Natural killer cell (primary cell): ENCODE results near the gene THRB. TPM values are rescaled to one million over a fixed set of nuclear protein-coding genes. Genes with fewer than 3 reads are reported as not detected.

Source experiments
- ATAC-seq, 3 donors: fragments of 150-1000 bp in 2 of 3; fragments of 200-7000 bp in 1 of 3; cut with Tn5 transposase; 1 replicate in 1 of 3; 2 replicates in 2 of 3; pipeline ENCODE4 v1.10.0; 2021; ENCODE audit warnings: mild to moderate bottlenecking in 2 of 3, moderate library complexity in 2 of 3
- DNase-seq, 2 donors: peaks; one replicate each; pipeline versions ENCODE4 v3.0.0 to v3.0.0-alpha.2; 2013 to 2021; ENCODE audit warnings: mixed read lengths in 1 of 2
- H3K27ac ChIP-seq: one replicate; pipeline ENCODE4 v1.5.1; 2013; ENCODE audit warnings: mild to moderate bottlenecking, low read length
- H3K27me3 ChIP-seq: one replicate; pipeline ENCODE4 v1.6.1; 2013; ENCODE audit warnings: low read length; ENCODE audit not compliant: control insufficient read depth, insufficient read depth
- H3K36me3 ChIP-seq: one replicate; pipeline ENCODE4 v1.6.1; 2013; ENCODE audit warnings: low read length; ENCODE audit not compliant: control insufficient read depth, insufficient read depth
- H3K4me1 ChIP-seq: one replicate; pipeline ENCODE4 v1.6.1; 2013; ENCODE audit warnings: low read length; ENCODE audit not compliant: control insufficient read depth, insufficient read depth
- H3K4me3 ChIP-seq: one replicate; pipeline ENCODE4 v1.5.1; 2013; ENCODE audit warnings: low read length
- H3K9me3 ChIP-seq: one replicate; pipeline ENCODE4 v1.6.1; 2013; ENCODE audit warnings: low read length; ENCODE audit not compliant: control insufficient read depth, insufficient read depth
- H3K27ac Mint-ChIP-seq, 2 donors: one replicate each; pipeline ENCODE4 v1.8.0; 2022; ENCODE audit warnings: mild to moderate bottlenecking in 2 of 2, mixed read lengths in 2 of 2, moderate library complexity in 1 of 2
- H3K27me3 Mint-ChIP-seq, 2 donors: one replicate each; pipeline ENCODE4 v1.8.0; 2022; ENCODE audit warnings: low read depth in 2 of 2, mixed read lengths in 2 of 2
- H3K36me3 Mint-ChIP-seq: one replicate; pipeline ENCODE4 v1.8.0; 2022; ENCODE audit warnings: mixed read lengths
- H3K4me1 Mint-ChIP-seq, 2 donors: one replicate each; pipeline ENCODE4 v1.8.0; 2022; ENCODE audit warnings: mixed read lengths in 2 of 2
- H3K4me3 Mint-ChIP-seq: one replicate; pipeline ENCODE4 v1.8.0; 2022; ENCODE audit warnings: mild to moderate bottlenecking, moderate library complexity, mixed read lengths
- H3K9me3 Mint-ChIP-seq, 2 donors: one replicate each; pipeline ENCODE4 v1.8.0; 2022; ENCODE audit warnings: mixed read lengths in 2 of 2
- WGBS: methylation state at CpG from one replicate; pipeline ENCODE4 v1.1.7; 2013; ENCODE audit warnings: missing lambda C conversion rate; ENCODE audit not compliant: insufficient coverage; 5-methylcytosine and 5-hydroxymethylcytosine counted together
- intact Hi-C: fragments of 100-400 bp; cut with micrococcal nuclease; formaldehyde crosslinking; loops from one replicate; pipeline ENCODE4 v1.14.2; 2022
- total RNA-seq, 4 donors: library from RNA; stranded (reverse); fragments of 120-200 nt in 1 of 4; gene quantifications; one replicate each; pipeline versions ENCODE4 v1.2.3 to v1.2.4, GENCODE V29; 2013 to 2022
- TF ChIP-seq, protein P1 (sequence below): fragments of 200-600 bp; IDR thresholded peaks from one replicate; pipeline ENCODE4 v1.8.0; 2022; ENCODE audit warnings: antibody characterized with exemption

THRB gene
- total RNA-seq, 3 donors from 2014 or later (not counting 1 experiment from before 2014, with no cell fraction given) = 0.05 TPM; not detected in 2

GRCh38 chr3:24401811-24402185, 92.9 kb downstream of the THRB start:
- no peaks in the 10 kb centered on the region for H3K27me3 Mint-ChIP-seq
- TF ChIP-seq, protein P1, sequence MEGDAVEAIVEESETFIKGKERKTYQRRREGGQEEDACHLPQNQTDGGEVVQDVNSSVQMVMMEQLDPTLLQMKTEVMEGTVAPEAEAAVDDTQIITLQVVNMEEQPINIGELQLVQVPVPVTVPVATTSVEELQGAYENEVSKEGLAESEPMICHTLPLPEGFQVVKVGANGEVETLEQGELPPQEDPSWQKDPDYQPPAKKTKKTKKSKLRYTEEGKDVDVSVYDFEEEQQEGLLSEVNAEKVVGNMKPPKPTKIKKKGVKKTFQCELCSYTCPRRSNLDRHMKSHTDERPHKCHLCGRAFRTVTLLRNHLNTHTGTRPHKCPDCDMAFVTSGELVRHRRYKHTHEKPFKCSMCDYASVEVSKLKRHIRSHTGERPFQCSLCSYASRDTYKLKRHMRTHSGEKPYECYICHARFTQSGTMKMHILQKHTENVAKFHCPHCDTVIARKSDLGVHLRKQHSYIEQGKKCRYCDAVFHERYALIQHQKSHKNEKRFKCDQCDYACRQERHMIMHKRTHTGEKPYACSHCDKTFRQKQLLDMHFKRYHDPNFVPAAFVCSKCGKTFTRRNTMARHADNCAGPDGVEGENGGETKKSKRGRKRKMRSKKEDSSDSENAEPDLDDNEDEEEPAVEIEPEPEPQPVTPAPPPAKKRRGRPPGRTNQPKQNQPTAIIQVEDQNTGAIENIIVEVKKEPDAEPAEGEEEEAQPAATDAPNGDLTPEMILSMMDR = no peak
- H3K36me3 ChIP-seq = no peaks in the 10 kb centered on the region
- H3K36me3 Mint-ChIP-seq = no peaks in the 10 kb centered on the region
- no peak for DNase-seq
- H3K9me3 ChIP-seq = no peaks in the 10 kb centered on the region
- no peak overlapping the region for H3K27ac ChIP-seq
- H3K4me1 Mint-ChIP-seq = no peaks in the 10 kb centered on the region
- no peak overlapping the region for H3K4me3 Mint-ChIP-seq
- H3K27ac Mint-ChIP-seq = no peak overlapping the region
- no peaks in the 10 kb centered on the region for H3K4me1 ChIP-seq
- WGBS = 82% methylated on average over 1 of the region's 2 CpGs
- H3K4me3 ChIP-seq = no peak overlapping the region
- intact Hi-C loops = no loop called here
- H3K27me3 ChIP-seq = no peaks in the 10 kb centered on the region
- ATAC-seq = no peak
- no peaks in the 10 kb centered on the region for H3K9me3 Mint-ChIP-seq

DNA sequence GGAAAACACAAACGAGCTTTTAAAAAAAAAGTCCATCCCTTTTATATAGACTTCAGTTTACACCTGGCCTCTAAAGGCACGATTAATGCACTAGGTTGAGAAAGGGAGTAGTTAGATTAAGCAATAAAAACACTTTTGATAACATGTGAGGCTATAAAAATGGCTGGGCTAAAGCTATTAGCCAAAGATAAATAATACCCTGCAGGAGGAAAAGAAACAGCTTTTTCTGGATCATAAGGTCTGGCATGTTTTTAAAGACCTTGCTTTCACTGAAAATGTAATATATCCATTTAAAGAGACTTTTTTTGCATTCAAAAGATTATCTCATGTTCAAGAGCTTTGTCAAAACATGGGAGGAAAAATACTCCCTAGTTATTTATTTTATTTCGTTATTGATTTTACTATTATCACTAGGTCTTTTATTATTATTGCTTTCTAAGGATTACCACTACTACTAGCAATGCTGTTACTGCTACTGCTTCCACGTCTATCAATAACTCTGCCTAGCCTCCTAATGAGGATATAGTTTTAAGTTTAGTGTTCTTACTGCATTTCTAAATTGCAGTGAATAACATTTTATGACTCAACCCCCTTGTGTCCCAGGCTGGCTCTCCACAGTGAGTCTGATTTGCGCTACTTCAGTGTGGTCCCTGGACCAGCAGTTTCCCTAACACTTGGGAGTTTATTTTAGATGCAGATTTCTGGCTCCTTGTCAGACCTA, 93.4 kb downstream of the THRB start:
- WGBS = 77% methylated on average over 2 of the region's 5 CpGs
- no peaks in the 10 kb centered on the region for H3K27me3 Mint-ChIP-seq

DNA sequence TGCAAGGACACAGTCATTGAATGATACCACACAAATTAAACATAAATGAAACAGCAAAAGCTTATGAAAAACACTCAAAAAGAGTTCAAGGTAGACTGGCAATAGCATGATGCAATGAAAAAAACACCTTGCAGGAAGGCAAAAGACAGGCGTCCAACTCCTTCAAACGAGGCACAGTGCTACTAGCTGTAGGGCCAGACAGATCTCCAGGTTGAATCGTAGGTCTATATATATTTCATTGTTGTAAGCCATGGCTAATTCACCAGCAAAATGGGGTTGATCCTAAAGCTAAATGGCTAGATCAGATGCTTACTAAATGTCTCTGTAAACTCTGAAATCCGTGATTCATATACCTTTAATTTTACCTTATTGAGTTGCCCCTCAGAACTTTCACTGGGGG, 94.2 kb downstream of the THRB start:
- intact Hi-C loops = no loop called here
- H3K27me3 ChIP-seq = no peaks in the 10 kb centered on the region
- no peak overlapping the region for H3K27ac ChIP-seq
- ATAC-seq (no peak), DNase-seq (no peak)
- no peaks in the 10 kb centered on the region for H3K27me3 Mint-ChIP-seq
- no peak overlapping the region for H3K27ac Mint-ChIP-seq
- no peaks in the 10 kb centered on the region for H3K4me1 Mint-ChIP-seq
- TF ChIP-seq, protein P1 = no peak
- H3K36me3 ChIP-seq = no peaks in the 10 kb centered on the region
- H3K9me3 Mint-ChIP-seq = no peaks in the 10 kb centered on the region
- H3K4me3 Mint-ChIP-seq = no peak overlapping the region
- H3K9me3 ChIP-seq = no peaks in the 10 kb centered on the region
- no peak overlapping the region for H3K4me3 ChIP-seq
- H3K36me3 Mint-ChIP-seq = no peaks in the 10 kb centered on the region
- H3K4me1 ChIP-seq = no peaks in the 10 kb centered on the region
- 87% methylated on average over 4 of the region's 4 CpGs for WGBS

More for the DNA sequence above, 93.4 kb downstream of the THRB start:
- Mint-ChIP-seq H3K4me1 (no peaks in the 10 kb centered on the region), H3K9me3 (no peaks in the 10 kb centered on the region), H3K4me3 (no peak overlapping the region), H3K36me3 (no peaks in the 10 kb centered on the region), H3K27ac (no peak overlapping the region)
- no peak overlapping the region for H3K27ac ChIP-seq
- no peak overlapping the region for H3K4me3 ChIP-seq
- H3K4me1 ChIP-seq = no peaks in the 10 kb centered on the region
- no peaks in the 10 kb centered on the region for H3K9me3 ChIP-seq
- no peak for DNase-seq
- TF ChIP-seq, protein P1 = no peak
- intact Hi-C loops = no loop called here
- H3K27me3 ChIP-seq = no peaks in the 10 kb centered on the region
- ATAC-seq = no peak
- no peaks in the 10 kb centered on the region for H3K36me3 ChIP-seq

GRCh38 chr3:24400015-24400414, 94.6 kb downstream of the THRB start:
- H3K27me3 Mint-ChIP-seq = no peaks in the 10 kb centered on the region
- Histone ChIP-seq H3K4me1 (no peaks in the 10 kb centered on the region), H3K4me3 (no peak overlapping the region), H3K27me3 (no peaks in the 10 kb centered on the region), H3K9me3 (no peaks in the 10 kb centered on the region), H3K27ac (no peak overlapping the region), H3K36me3 (no peaks in the 10 kb centered on the region)
- ATAC-seq (no peak), DNase-seq (no peak)
- no peaks in the 10 kb centered on the region for H3K9me3 Mint-ChIP-seq
- no peak overlapping the region for H3K4me3 Mint-ChIP-seq
- H3K27ac Mint-ChIP-seq = no peak overlapping the region
- WGBS = 88% methylated on average over 1 of the region's 2 CpGs
- TF ChIP-seq, protein P1 = no peak
- intact Hi-C loops = no loop called here
- no peaks in the 10 kb centered on the region for H3K36me3 Mint-ChIP-seq
- no peaks in the 10 kb centered on the region for H3K4me1 Mint-ChIP-seq
